ENCODE results near the gene SELENOV.

Gene SELENOV

GRCh38 chr19:39531834-39532232 is 16.9 kb downstream of the SELENOV start:
- in situ Hi-C loops (cut with MboI; ENCODE audit: low pct_unique_long_range_greater_than_20kb, low sequenced_read_pairs, unreplicated experiment) = loop anchor here (10.0 to 25.0 kb wide), 2 partner anchors 97 to 420 kb away; partner anchors contain the start of gene RPS16
- DNase-seq (ENCODE audit: low spot score) = no peak
- TF ChIP-seq CTCF (IDR thresholded peaks at IDR 0.05; ENCODE audit: extremely low read depth, insufficient read depth, missing control alignments) = no peak

- TF ChIP-seq CTCF (IDR thresholded peaks at IDR 0.05; ENCODE audit: extremely low read depth, insufficient read depth, missing control alignments) = peak; percentile 98
- in situ Hi-C loops (cut with MboI; ENCODE audit: low pct_unique_long_range_greater_than_20kb, low sequenced_read_pairs, unreplicated experiment) = loop anchor here (10.0 to 25.0 kb wide), 2 partner anchors 98 to 420 kb away; partner anchors contain the start of gene RPS16
Measured at GRCh38 chr19:39532233-39533002, 17.5 kb downstream of the SELENOV start, which contains the start of gene EID2B. TSS of gene EID2B (minus strand) at chr19:39532852. CDS start at chr19:39532802, 50 bp downstream.

GRCh38 chr19:39533003-39533512 is 18.1 kb downstream of the SELENOV start:
- no peak for TF ChIP-seq CTCF (IDR thresholded peaks at IDR 0.05; ENCODE audit: extremely low read depth, insufficient read depth, missing control alignments)
- in situ Hi-C loops (cut with MboI; ENCODE audit: low pct_unique_long_range_greater_than_20kb, low sequenced_read_pairs, unreplicated experiment) = loop anchor here (10.0 to 25.0 kb wide), 2 partner anchors 98 to 421 kb away; partner anchors contain the start of gene RPS16
- no peak for DNase-seq (ENCODE audit: low spot score)

More at GRCh38 chr19:39532233-39533002, 17.5 kb downstream of the SELENOV start, which contains the start of gene EID2B:
- peak; percentile 97 for DNase-seq (ENCODE audit: low spot score)

- DNase-seq (ENCODE audit: low spot score) = no peak
- TF ChIP-seq CTCF (IDR thresholded peaks at IDR 0.05; ENCODE audit: extremely low read depth, insufficient read depth, missing control alignments) = no peak
- in situ Hi-C loops (cut with MboI; ENCODE audit: low pct_unique_long_range_greater_than_20kb, low sequenced_read_pairs, unreplicated experiment) = loop anchor here (10.0 to 25.0 kb wide), 2 partner anchors 99 to 421 kb away; partner anchors contain the start of gene RPS16
Measured at GRCh38 chr19:39533791-39534190, 18.9 kb downstream of the SELENOV start.

- in situ Hi-C loops (cut with MboI; ENCODE audit: low pct_unique_long_range_greater_than_20kb, low sequenced_read_pairs, unreplicated experiment) = loop anchor here (10.0 to 25.0 kb wide), 2 partner anchors 104 to 427 kb away; partner anchors contain the start of gene RPS16
- no peak for TF ChIP-seq CTCF (IDR thresholded peaks at IDR 0.05; ENCODE audit: extremely low read depth, insufficient read depth, missing control alignments)
- no peak for DNase-seq (ENCODE audit: low spot score)
Measured at GRCh38 chr19:39539165-39539517, 24.2 kb downstream of the SELENOV start.

GRCh38 chr19:39539518-39540332 is 24.8 kb downstream of the SELENOV start, which contains the start of gene EID2:
TSS of gene EID2 (minus strand) at chr19:39540161. CDS start at chr19:39540079, 82 bp downstream.
- in situ Hi-C loops (cut with MboI; ENCODE audit: low pct_unique_long_range_greater_than_20kb, low sequenced_read_pairs, unreplicated experiment) = loop anchor here (5.0 to 25.0 kb wide), 4 partner anchors 105 to 427 kb away; partner anchors contain the start of genes FBL and RPS16
- TF ChIP-seq CTCF (IDR thresholded peaks at IDR 0.05; ENCODE audit: extremely low read depth, insufficient read depth, missing control alignments) = peak; percentile 85
- DNase-seq (ENCODE audit: low spot score) = peak; percentile 97
